Hepatocyte (in vitro differentiated cells): Measurements from ENCODE around the gene IPMK. TPM values are rescaled to one million over a fixed set of nuclear protein-coding genes. Genes with fewer than 3 reads are reported as not detected.

Experiments used
- DNase-seq: peaks from one replicate; pipeline ENCODE4 v3.0.0-alpha.2; 2016; ENCODE audit warnings: low spot score
- H2AFZ ChIP-seq: fragments of 200-600 bp; sonication (generic); 2 replicates; pipeline ENCODE4 v1.6.0; 2016; ENCODE audit warnings: antibody characterized with exemption, mild to moderate bottlenecking
- H3K27ac ChIP-seq: fragments of 200-600 bp; sonication (generic); 2 replicates; pipeline ENCODE4 v1.5.1; 2016; ENCODE audit warnings: mild to moderate bottlenecking
- H3K27me3 ChIP-seq: fragments of 200-600 bp; sonication (generic); 2 replicates; pipeline ENCODE4 v1.6.1; 2016
- H3K36me3 ChIP-seq: fragments of 200-600 bp; sonication (generic); replicated peaks from 2 replicates; pipeline ENCODE4 v1.5.1; 2016; ENCODE audit warnings: low read depth; ENCODE audit not compliant: insufficient read depth
- H3K4me1 ChIP-seq: fragments of 200-600 bp; sonication (generic); 2 replicates; pipeline ENCODE4 v1.5.1; 2016; ENCODE audit warnings: mild to moderate bottlenecking, moderate library complexity; ENCODE audit not compliant: insufficient read depth
- H3K4me2 ChIP-seq: fragments of 200-600 bp; sonication (generic); 2 replicates; pipeline ENCODE4 v1.6.0; 2016
- H3K4me3 ChIP-seq: fragments of 200-600 bp; sonication (generic); 2 replicates; pipeline ENCODE4 v1.5.1; 2016; ENCODE audit warnings: mild to moderate bottlenecking
- H3K79me2 ChIP-seq: fragments of 200-600 bp; sonication (generic); 2 replicates; pipeline ENCODE4 v1.6.0; 2017; ENCODE audit warnings: mild to moderate bottlenecking
- H3K9me2 ChIP-seq: fragments of 200-600 bp; sonication (generic); replicated peaks from 2 replicates; pipeline ENCODE4 v1.6.0; 2017; ENCODE audit warnings: mild to moderate bottlenecking; ENCODE audit not compliant: insufficient read depth
- H3K9me3 ChIP-seq: fragments of 200-600 bp; sonication (generic); 2 replicates; pipeline ENCODE4 v1.5.1; 2016; ENCODE audit warnings: low read depth, mild to moderate bottlenecking
- H4K20me1 ChIP-seq: fragments of 200-600 bp; sonication (generic); 2 replicates; pipeline ENCODE4 v1.6.0; 2016; ENCODE audit warnings: mild to moderate bottlenecking; ENCODE audit not compliant: insufficient read depth, poor library complexity, severe bottlenecking
- EZH2 ChIP-seq: fragments of 200-600 bp; sonication (generic); IDR thresholded peaks from 2 replicates; pipeline ENCODE4 v1.6.1; 2016; ENCODE audit warnings: antibody characterized with exemption, mild to moderate bottlenecking, borderline replicate concordance
- EZH2phosphoT487 ChIP-seq: fragments of 200-600 bp; sonication (generic); IDR thresholded peaks from one replicate; pipeline ENCODE4 v1.6.1; 2018; ENCODE audit warnings: antibody characterized with exemption, mild to moderate bottlenecking, low read depth, moderate library complexity; ENCODE audit not compliant: unreplicated experiment, severe bottlenecking
- WGBS: methylation state at CpG from one replicate; pipeline ENCODE4 v1.1.6; 2016; ENCODE audit warnings: low lambda C conversion rate; ENCODE audit errors: missing lambda C conversion rate; 5-methylcytosine and 5-hydroxymethylcytosine counted together
- polyA plus RNA-seq: library from polyadenylated mRNA; unstranded; fragments of >200 nt; fragmentation: Nextera tagmentation; extraction: Ambion mirVana; gene quantifications from 2 replicates; pipeline ENCODE4 v1.2.1, GENCODE V29; 2016
- total RNA-seq: library from RNA; depleted of rRNA; stranded (reverse); fragments of >200 nt; gene quantifications from 2 replicates; pipeline ENCODE4 v1.2.3, GENCODE V29; 2014
- TF ChIP-seq, protein P1 (sequence below): fragments of 200-600 bp; sonication (generic); IDR thresholded peaks from 2 replicates; pipeline ENCODE4 v1.5.1; 2016; ENCODE audit warnings: antibody characterized with exemption, mild to moderate bottlenecking; ENCODE audit not compliant: poor library complexity

Gene IPMK
- total and polyA plus RNA-seq, 2 experiments from 2014 or later, result 2.9 to 17.5 TPM

DNA sequence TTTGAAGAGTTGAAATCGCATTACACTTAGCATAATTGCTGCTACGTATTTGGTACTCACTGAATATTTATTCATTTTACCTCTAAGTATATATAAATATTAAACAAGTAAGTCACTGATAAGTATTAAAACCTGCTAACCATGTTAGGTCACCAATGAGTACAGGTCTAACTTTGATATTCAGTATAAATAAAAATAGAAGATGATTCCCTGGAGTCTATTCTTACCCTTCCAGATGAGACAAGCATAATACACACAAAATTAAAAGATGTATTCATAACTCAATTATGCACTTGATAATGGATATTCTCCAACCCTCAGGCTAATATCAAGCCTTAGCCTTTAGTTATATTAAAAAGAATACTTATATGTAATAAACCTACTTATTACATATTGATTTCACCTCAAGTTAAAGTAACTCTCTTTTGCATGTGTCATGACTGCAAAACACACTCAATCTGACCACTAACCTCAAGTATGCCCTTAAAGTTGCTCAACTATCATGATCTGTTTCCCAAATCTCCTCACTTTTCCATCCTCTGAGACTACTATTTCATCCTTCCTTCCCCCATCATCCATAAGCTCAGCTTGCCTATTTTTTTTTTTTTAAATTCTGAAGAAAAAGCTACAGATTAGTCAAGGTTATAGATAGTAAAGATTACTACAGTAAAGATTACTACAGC lies 46.8 kb downstream of the IPMK start:
- H3K4me2 ChIP-seq, result no peak overlapping the region
- no peaks in the 10 kb centered on the region for H4K20me1 ChIP-seq
- H3K4me3 ChIP-seq, result no peak overlapping the region
- no peak overlapping the region for H3K27ac ChIP-seq
- H2AFZ ChIP-seq, result no peak overlapping the region
- no peak for DNase-seq
- TF ChIP-seq EZH2 (no peak), EZH2phosphoT487 (no peak)
- TF ChIP-seq, protein P1, sequence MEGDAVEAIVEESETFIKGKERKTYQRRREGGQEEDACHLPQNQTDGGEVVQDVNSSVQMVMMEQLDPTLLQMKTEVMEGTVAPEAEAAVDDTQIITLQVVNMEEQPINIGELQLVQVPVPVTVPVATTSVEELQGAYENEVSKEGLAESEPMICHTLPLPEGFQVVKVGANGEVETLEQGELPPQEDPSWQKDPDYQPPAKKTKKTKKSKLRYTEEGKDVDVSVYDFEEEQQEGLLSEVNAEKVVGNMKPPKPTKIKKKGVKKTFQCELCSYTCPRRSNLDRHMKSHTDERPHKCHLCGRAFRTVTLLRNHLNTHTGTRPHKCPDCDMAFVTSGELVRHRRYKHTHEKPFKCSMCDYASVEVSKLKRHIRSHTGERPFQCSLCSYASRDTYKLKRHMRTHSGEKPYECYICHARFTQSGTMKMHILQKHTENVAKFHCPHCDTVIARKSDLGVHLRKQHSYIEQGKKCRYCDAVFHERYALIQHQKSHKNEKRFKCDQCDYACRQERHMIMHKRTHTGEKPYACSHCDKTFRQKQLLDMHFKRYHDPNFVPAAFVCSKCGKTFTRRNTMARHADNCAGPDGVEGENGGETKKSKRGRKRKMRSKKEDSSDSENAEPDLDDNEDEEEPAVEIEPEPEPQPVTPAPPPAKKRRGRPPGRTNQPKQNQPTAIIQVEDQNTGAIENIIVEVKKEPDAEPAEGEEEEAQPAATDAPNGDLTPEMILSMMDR, result no peak
- 94% methylated on average over 2 of the region's 2 CpGs for WGBS
- peaks cover 2% of the 10 kb centered on the region for H3K79me2 ChIP-seq
- H3K9me2 ChIP-seq, result no peaks in the 10 kb centered on the region
- H3K36me3 ChIP-seq, result no peaks in the 10 kb centered on the region
- H3K27me3 ChIP-seq, result no peaks in the 10 kb centered on the region
- H3K4me1 ChIP-seq, result peaks cover 5% of the 10 kb centered on the region
- H3K9me3 ChIP-seq, result no peaks in the 10 kb centered on the region

DNA sequence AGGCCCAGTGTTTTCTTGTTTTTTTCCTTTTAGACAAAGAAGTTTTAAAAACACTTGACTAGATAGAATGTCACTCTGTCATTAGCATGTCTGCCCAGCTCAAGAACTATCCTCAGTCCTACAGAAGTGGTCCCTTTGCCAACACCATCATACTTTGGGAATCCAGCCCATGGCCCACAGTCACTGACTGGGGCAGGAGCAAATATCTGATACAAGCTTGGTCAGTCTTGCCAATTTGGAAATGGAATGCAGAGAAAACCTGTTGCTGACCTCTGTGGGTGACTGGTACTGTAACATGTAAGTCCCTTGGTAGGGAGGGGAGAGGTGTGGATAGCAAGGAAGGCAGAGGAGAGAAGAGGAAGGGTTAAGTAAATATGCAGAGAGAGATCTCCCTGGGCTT lies 47.8 kb downstream of the IPMK start:
- Histone ChIP-seq H3K27me3 (no peaks in the 10 kb centered on the region), H3K4me2 (no peak overlapping the region), H3K79me2 (peaks cover 2% of the 10 kb centered on the region), H2AFZ (no peak overlapping the region), H3K9me3 (no peaks in the 10 kb centered on the region), H3K4me1 (no peaks in the 10 kb centered on the region), H3K4me3 (no peak overlapping the region), H3K27ac (no peak overlapping the region), H4K20me1 (no peaks in the 10 kb centered on the region), H3K36me3 (no peaks in the 10 kb centered on the region), H3K9me2 (no peaks in the 10 kb centered on the region)
- DNase-seq, result no peak
- TF ChIP-seq, protein P1, result no peak
- TF ChIP-seq EZH2 (no peak), EZH2phosphoT487 (no peak)

DNA sequence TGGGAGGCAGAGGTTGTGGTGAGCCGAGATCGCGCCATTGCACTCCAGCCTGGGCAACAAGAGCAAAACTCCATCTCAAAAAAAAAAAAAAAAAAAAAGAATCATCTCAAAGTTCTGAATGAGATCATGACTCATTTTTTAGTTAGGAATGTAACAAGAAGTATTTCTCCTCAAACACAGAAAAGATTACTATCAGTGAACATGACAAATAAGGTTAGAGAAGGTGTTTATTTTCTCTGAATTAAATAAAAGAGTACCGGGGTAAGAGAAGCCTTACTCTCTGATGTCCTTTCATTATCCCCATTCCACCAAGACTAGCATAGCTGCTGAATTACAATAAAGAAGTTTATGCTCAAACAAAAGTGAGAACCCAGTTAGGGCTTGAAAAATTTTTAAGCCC lies 50.1 kb downstream of the IPMK start:
- Histone ChIP-seq H3K4me3 (no peak overlapping the region), H3K9me2 (no peaks in the 10 kb centered on the region), H3K4me1 (no peaks in the 10 kb centered on the region), H3K27ac (no peak overlapping the region), H3K27me3 (no peaks in the 10 kb centered on the region), H3K79me2 (peaks cover 2% of the 10 kb centered on the region), H2AFZ (no peak overlapping the region), H3K9me3 (no peaks in the 10 kb centered on the region), H3K36me3 (no peaks in the 10 kb centered on the region), H3K4me2 (no peak overlapping the region), H4K20me1 (no peaks in the 10 kb centered on the region)
- no peak for TF ChIP-seq EZH2
- 93% methylated on average over 4 of the region's 4 CpGs for WGBS
- DNase-seq, result no peak

DNA sequence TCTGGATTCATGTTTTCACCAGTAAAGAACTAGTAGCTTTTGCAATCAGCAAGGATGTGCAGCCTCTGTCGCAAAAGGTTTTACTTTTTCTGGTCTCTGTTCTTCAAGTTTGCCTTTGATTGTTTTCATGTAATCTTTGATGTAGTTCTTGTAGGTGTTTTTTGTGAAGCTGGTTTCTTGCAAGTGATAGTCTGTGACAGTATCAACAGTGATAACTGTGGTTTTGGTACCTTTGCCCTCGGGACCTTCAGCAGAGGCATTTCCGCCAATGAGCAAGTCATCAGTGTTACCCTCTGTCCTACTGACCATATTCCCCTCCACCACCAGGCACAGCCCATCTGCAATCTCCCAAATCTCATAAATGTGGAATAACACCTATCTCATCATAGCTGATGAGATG lies 55.1 kb downstream of the IPMK start:
- 89% methylated on average over 3 of the region's 3 CpGs for WGBS
- Histone ChIP-seq H2AFZ (no peak overlapping the region), H3K79me2 (no peaks in the 10 kb centered on the region), H3K9me2 (no peaks in the 10 kb centered on the region), H3K27ac (no peak overlapping the region), H3K27me3 (no peaks in the 10 kb centered on the region), H3K9me3 (no peaks in the 10 kb centered on the region), H3K4me1 (no peaks in the 10 kb centered on the region), H3K4me3 (no peak overlapping the region), H4K20me1 (no peaks in the 10 kb centered on the region), H3K4me2 (no peak overlapping the region), H3K36me3 (no peaks in the 10 kb centered on the region)
- DNase-seq, result no peak
- no peak for TF ChIP-seq EZH2phosphoT487
- TF ChIP-seq, protein P1, result no peak
- TF ChIP-seq EZH2, result no peak
